Lower leg skin (tissue), 4 donors: Measurements from ENCODE around the gene POP4. TPM values are rescaled to one million over a fixed set of nuclear protein-coding genes. Genes with fewer than 3 reads are reported as not detected.
"Not testable (repeated sequence)": the region's sequence is repeated elsewhere in the genome, so short reads cannot be mapped to it uniquely, and the experiment has no call there.

ENCODE experiments used
- DNase-seq, 2 donors: peaks; one replicate each; pipeline ENCODE4 v3.0.0-alpha.2; 2019; ENCODE audit warnings: low spot score in 2 of 2
- H3K4me3 ChIP-seq: fragments of 200-600 bp; sonication (generic); 2 replicates; pipeline ENCODE4 v1.5.1; 2017; ENCODE audit warnings: mild to moderate bottlenecking, low read depth; ENCODE audit not compliant: poor library complexity, severe bottlenecking
- CTCF ChIP-seq, 3 donors: fragments of 450-650 bp; IDR thresholded peaks; one replicate each; pipeline ENCODE4 v1.5.1; 2016; ENCODE audit warnings: antibody characterized with exemption in 3 of 3, mild to moderate bottlenecking in 3 of 3, moderate library complexity in 2 of 3
- POLR2A ChIP-seq, 2 donors: fragments of 450-650 bp; IDR thresholded peaks; one replicate each; pipeline ENCODE4 v1.6.1; 2016 to 2017; ENCODE audit warnings: antibody characterized with exemption in 2 of 2, mild to moderate bottlenecking in 1 of 2, moderate library complexity in 1 of 2
- WGBS, 2 donors: methylation state at CpG; one replicate each; pipeline ENCODE4 v1.1.5; 2018; 5-methylcytosine and 5-hydroxymethylcytosine counted together
- intact Hi-C: fragments of 100-400 bp; cut with DNase I; formaldehyde crosslinking; loops from one replicate; pipeline ENCODE4 v1.15.0; 2023; ENCODE audit warnings: low total_unique reads
- total RNA-seq, 4 donors: library from RNA; depleted of rRNA; stranded (reverse); fragments of >200 nt; gene quantifications; one replicate each; pipeline ENCODE4 v1.1.0, GENCODE V29; 2016

The POP4 gene
- 10 to 100 TPM; 33.6 to 53.4 (median 46.4) TPM for total RNA-seq

GRCh38 chr19:29605653-29606419 is at the start of gene POP4:
TSS of gene POP4 (plus strand) at chr19:29606283. CDS start at chr19:29606319, 36 bp downstream.
- peak within 1 kb of the TSS; percentile 85 for H3K4me3 ChIP-seq
- intact Hi-C loops, result no loop called here
- peak; percentile 96 to 100 for DNase-seq
- 0% methylated on average over 46 of the region's 47 CpGs for WGBS, 2 donors
- peak in 1 of 2 donors; percentile 88 for TF ChIP-seq POLR2A (IDR thresholded peaks at IDR 0.05)
- no peak for TF ChIP-seq CTCF (IDR thresholded peaks at IDR 0.05)

GRCh38 chr19:29559110-29559509 is 47.0 kb upstream of the POP4 start:
- intact Hi-C loops, H3K4me3 ChIP-seq: not testable (repeated sequence)
- DNase-seq, result peak in 1 of 2 donors; percentile 15
- WGBS, 2 donors, result 88 to 91% methylated on average over 2 of the region's 2 CpGs

GRCh38 chr19:29559743-29560142 is 46.3 kb upstream of the POP4 start:
- WGBS, 2 donors, result 78 to 84% methylated on average over 4 of the region's 4 CpGs
- intact Hi-C loops, result no loop called here
- no peak overlapping the region for H3K4me3 ChIP-seq
- peak in 1 of 2 donors; percentile 32 for DNase-seq
- TF ChIP-seq CTCF (IDR thresholded peaks at IDR 0.05) (no peak), POLR2A (IDR thresholded peaks at IDR 0.05) (no peak)

- no peak overlapping the region for H3K4me3 ChIP-seq
- DNase-seq, result peak in 1 of 2 donors; percentile 58
- WGBS, 2 donors, result 86 to 87% methylated on average over 6 of the region's 6 CpGs
- TF ChIP-seq CTCF (IDR thresholded peaks at IDR 0.05), result no peak
- no peak for TF ChIP-seq POLR2A (IDR thresholded peaks at IDR 0.05)
- intact Hi-C loops, result no loop called here
These were observed 45.6 kb upstream of the POP4 start for GRCh38 chr19:29560313-29561075.

GRCh38 chr19:29561601-29562000 is 44.5 kb upstream of the POP4 start:
- intact Hi-C loops, result no loop called here
- TF ChIP-seq CTCF (IDR thresholded peaks at IDR 0.05) (no peak), POLR2A (IDR thresholded peaks at IDR 0.05) (no peak)
- DNase-seq, result peak in 1 of 2 donors; percentile 72
- H3K4me3 ChIP-seq, result no peak overlapping the region
- 59 to 67% methylated on average over 9 of the region's 9 CpGs for WGBS, 2 donors
